GM23338 (cell line): ENCODE results near the gene RPS6KC1. TPM values are rescaled to one million over a fixed set of nuclear protein-coding genes. Genes with fewer than 3 reads are reported as not detected.

Experiments used
- ATAC-seq: fragments of 200-7000 bp; cut with Tn5 transposase; 3 replicates; pipeline ENCODE4 v1.9.1; 2020
- DNase-seq: peaks from one replicate; pipeline ENCODE4 v3.0.0-alpha.2; 2015; ENCODE audit warnings: low spot score
- H2AFZ ChIP-seq: fragments of 200-600 bp; sonication (generic); 2 replicates; pipeline ENCODE4 v1.8.0; 2016; ENCODE audit warnings: antibody characterized with exemption, mild to moderate bottlenecking, moderate library complexity
- H3F3A ChIP-seq: fragments of 200-600 bp; sonication (generic); replicated peaks from 2 replicates; pipeline ENCODE4 v1.8.0; 2017; ENCODE audit warnings: antibody characterized with exemption, mixed run types, low read depth
- H3K27ac ChIP-seq: fragments of 200-600 bp; sonication (generic); 2 replicates; pipeline ENCODE4 v1.6.1; 2016; ENCODE audit warnings: low read depth
- H3K27me3 ChIP-seq: fragments of 200-600 bp; sonication (generic); 2 replicates; pipeline ENCODE4 v1.8.0; 2016; ENCODE audit warnings: mild to moderate bottlenecking, mixed run types, moderate library complexity; ENCODE audit not compliant: insufficient read depth
- H3K36me3 ChIP-seq: fragments of 200-600 bp; sonication (generic); 2 replicates; pipeline ENCODE4 v1.8.0; 2016; ENCODE audit warnings: mild to moderate bottlenecking; ENCODE audit not compliant: insufficient read depth
- H3K4me1 ChIP-seq: fragments of 200-600 bp; sonication (generic); 2 replicates; pipeline ENCODE4 v1.8.0; 2016; ENCODE audit warnings: mild to moderate bottlenecking, moderate library complexity; ENCODE audit not compliant: insufficient read depth
- H3K4me2 ChIP-seq: fragments of 200-600 bp; sonication (generic); 2 replicates; pipeline ENCODE4 v1.7.1; 2017; ENCODE audit warnings: mixed run types
- H3K4me3 ChIP-seq: fragments of 200-600 bp; sonication (generic); 2 replicates; pipeline ENCODE4 v1.6.1; 2016; ENCODE audit warnings: mixed run types
- H3K79me2 ChIP-seq: fragments of 200-600 bp; sonication (generic); replicated peaks from 2 replicates; pipeline ENCODE4 v1.8.0; 2017; ENCODE audit warnings: mild to moderate bottlenecking; ENCODE audit not compliant: insufficient read depth
- H3K9me2 ChIP-seq: fragments of 200-600 bp; sonication (generic); 2 replicates; pipeline ENCODE4 v1.8.0; 2017; ENCODE audit not compliant: insufficient read depth
- H4K20me1 ChIP-seq: fragments of 200-600 bp; sonication (generic); replicated peaks from 2 replicates; pipeline ENCODE4 v1.8.0; 2017; ENCODE audit warnings: mild to moderate bottlenecking; ENCODE audit not compliant: insufficient read depth
- H3K27ac Mint-ChIP-seq: 2 replicates; pipeline ENCODE4 v1.8.0; 2020; ENCODE audit warnings: inconsistent platforms, mild to moderate bottlenecking, moderate library complexity, mixed read lengths
- H3K27me3 Mint-ChIP-seq: 3 replicates; pipeline ENCODE4 v1.8.0; 2022; ENCODE audit warnings: low read depth, mild to moderate bottlenecking, moderate library complexity, mixed read lengths, inconsistent platforms; ENCODE audit not compliant: insufficient read depth, poor library complexity
- H3K36me3 Mint-ChIP-seq: 3 replicates; pipeline ENCODE4 v1.8.0; 2021; ENCODE audit warnings: low read depth, mild to moderate bottlenecking, inconsistent platforms, moderate library complexity, mixed read lengths
- H3K4me1 Mint-ChIP-seq: 3 replicates; pipeline ENCODE4 v1.8.0; 2020; ENCODE audit warnings: mild to moderate bottlenecking, inconsistent platforms, mixed read lengths
- H3K4me3 Mint-ChIP-seq: 3 replicates; pipeline ENCODE4 v1.8.0; 2021; ENCODE audit warnings: moderate library complexity, mild to moderate bottlenecking, inconsistent platforms, mixed read lengths
- H3K9me3 Mint-ChIP-seq: 3 replicates; pipeline ENCODE4 v1.8.0; 2020; ENCODE audit warnings: moderate library complexity, mild to moderate bottlenecking, inconsistent platforms, mixed read lengths
- CREB1 ChIP-seq: fragments of 250-450 bp; sonication (Bioruptor Pico); IDR thresholded peaks from 2 replicates; pipeline ENCODE4 v1.5.0; 2020; ENCODE audit warnings: low read depth, mild to moderate bottlenecking, moderate library complexity
- CTCF ChIP-seq, 2 experiments: fragments of 200-600 bp in 1 of 2; sonication (generic) in 1 of 2; conservative IDR thresholded peaks; 2 replicates each; pipeline versions ENCODE4 v1.5.1 to v1.6.1; 2016 to 2017; ENCODE audit warnings: antibody characterized with exemption in 2 of 2, low read depth in 2 of 2, mild to moderate bottlenecking in 2 of 2, moderate library complexity in 1 of 2
- ETS1 ChIP-seq: IDR thresholded peaks from 2 replicates; pipeline ENCODE4 v1.6.1; 2016; ENCODE audit warnings: antibody characterized with exemption
- EZH2phosphoT487 ChIP-seq: fragments of 200-600 bp; sonication (generic); IDR thresholded peaks from one replicate; pipeline ENCODE4 v1.8.1; 2018; ENCODE audit warnings: antibody characterized with exemption; ENCODE audit not compliant: unreplicated experiment
- JUNB ChIP-seq: IDR thresholded peaks from one replicate; pipeline ENCODE4 v1.6.1; 2016; ENCODE audit warnings: antibody characterized with exemption; ENCODE audit not compliant: unreplicated experiment
- NANOG ChIP-seq: IDR thresholded peaks from 2 replicates; pipeline ENCODE4 v1.6.1; 2016; ENCODE audit warnings: antibody characterized with exemption, borderline replicate concordance
- POLR2AphosphoS5 ChIP-seq: IDR thresholded peaks from 2 replicates; pipeline ENCODE4 v1.6.1; 2016; ENCODE audit warnings: antibody characterized with exemption, low read depth
- REST ChIP-seq: IDR thresholded peaks from one replicate; pipeline ENCODE4 v1.6.1; 2018; ENCODE audit warnings: antibody characterized with exemption; ENCODE audit not compliant: unreplicated experiment
- STAT1 ChIP-seq: IDR thresholded peaks from one replicate; pipeline ENCODE4 v1.6.1; 2016; ENCODE audit warnings: antibody characterized with exemption; ENCODE audit not compliant: unreplicated experiment
- ZNF114 ChIP-seq: fragments of 250-450 bp; sonication (Bioruptor Pico); IDR thresholded peaks from 2 replicates; pipeline ENCODE4 v1.5.0; 2020; ENCODE audit warnings: mild to moderate bottlenecking, moderate library complexity
- ZNF331 ChIP-seq: fragments of 250-450 bp; sonication (Bioruptor Pico); IDR thresholded peaks from 2 replicates; pipeline ENCODE4 v1.5.0; 2020; ENCODE audit warnings: low read depth, mild to moderate bottlenecking, moderate library complexity
- ZNF462 ChIP-seq: fragments of 250-450 bp; sonication (Bioruptor Pico); IDR thresholded peaks from 2 replicates; pipeline ENCODE4 v1.5.0; 2020; ENCODE audit warnings: mild to moderate bottlenecking, moderate library complexity
- polyA plus RNA-seq: library from polyadenylated mRNA; unstranded; fragments of >200 nt; fragmentation: Nextera tagmentation; extraction: Ambion mirVana; gene quantifications from 2 replicates; pipeline ENCODE4 v1.2.1, GENCODE V29; 2016
- total RNA-seq: library from RNA; depleted of rRNA; stranded (reverse); fragments of >200 nt; shearing (Covaris generic); gene quantifications from 2 replicates; pipeline ENCODE4 v1.2.3, GENCODE V29; 2014

Gene RPS6KC1
- total and polyA plus RNA-seq, 2 experiments from 2014 or later: 7.9 to 24.9 TPM

- Mint-ChIP-seq H3K27ac (peak overlapping the region; percentile 43; the same call in 1 of the 2 replicates), H3K36me3 (peaks cover 8% of the 10 kb centered on the region), H3K9me3 (peaks cover 4% of the 10 kb centered on the region; the same call in 1 of the 3 replicates), H3K4me3 (peak overlapping the region; percentile 95), H3K4me1 (peaks cover 31% of the 10 kb centered on the region), H3K27me3 (peaks cover 9% of the 10 kb centered on the region)
- Histone ChIP-seq H3F3A (no peaks in the 10 kb centered on the region; the same call in 1 of the 2 replicates), H3K9me2 (peaks cover 7% of the 10 kb centered on the region; the same call in 1 of the 2 replicates), H3K4me3 (peak overlapping the region; percentile 87), H3K4me2 (peak overlapping the region; percentile 78), H3K4me1 (peaks cover 21% of the 10 kb centered on the region), H3K36me3 (no peaks in the 10 kb centered on the region), H3K27me3 (no peaks in the 10 kb centered on the region), H2AFZ (peak overlapping the region; percentile 82; the same call in 1 of the 2 replicates), H4K20me1 (no peaks in the 10 kb centered on the region; the same call in 1 of the 2 replicates), H3K79me2 (peaks cover 40% of the 10 kb centered on the region), H3K27ac (peak overlapping the region; percentile 72; the same call in 1 of the 2 replicates)
- DNase-seq: no peak
- peak; percentile 31 for ATAC-seq
- TF ChIP-seq ETS1 (no peak), CTCF (conservative IDR thresholded peaks at IDR 0.05; ENCODE audit: low read depth in 2 of 2) (no peak), EZH2phosphoT487 (no peak), NANOG (no peak), STAT1 (no peak), REST (no peak), JUNB (no peak), ZNF114 (CRISPR knock-in tag) (no peak), ZNF331 (CRISPR knock-in tag) (no peak), POLR2AphosphoS5 (no peak; the same call in 1 of the 2 replicates), CREB1 (CRISPR knock-in tag) (no peak), ZNF462 (no peak)
Observed at GRCh38 chr1:213050745-213051126, 305 bp upstream of the RPS6KC1 start.
